Stimulated activated CD4-positive, alpha-beta T cell treated with anti-CD3 and anti-CD28 coated beads, Interleukin-4, amount 100 ng/mL, for 1 hour (primary cell): ENCODE data around the gene UNC5C.

Source experiments
- DNase-seq: peaks from one replicate; pipeline ENCODE4 v3.0.0-alpha.2; 2020

Gene UNC5C

GRCh38 chr4:95548738-95549245 lies at the start of gene UNC5C:
TSS of gene UNC5C (minus strand) at chr4:95548973.
- DNase-seq = no peak

DNA sequence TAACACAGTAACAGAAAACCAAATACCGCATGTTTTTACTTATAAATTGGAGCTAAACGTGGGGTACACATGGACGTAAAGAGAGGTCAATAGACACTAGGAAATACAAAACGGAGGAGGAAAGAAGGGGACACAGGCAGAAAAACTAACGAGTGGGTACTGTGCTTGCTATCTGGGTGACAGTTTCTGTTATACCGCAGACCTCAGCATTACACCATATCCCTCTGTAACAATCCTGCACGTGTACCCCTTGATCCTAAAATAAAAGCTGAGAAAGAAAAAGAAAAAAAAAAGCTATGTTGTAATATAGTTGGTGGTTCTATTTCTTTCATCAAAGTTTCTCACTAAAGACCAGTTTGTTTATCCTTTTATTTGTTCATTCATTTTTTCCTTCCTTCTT lies 47.9 kb upstream of the UNC5C start:
- DNase-seq = no peak

DNA sequence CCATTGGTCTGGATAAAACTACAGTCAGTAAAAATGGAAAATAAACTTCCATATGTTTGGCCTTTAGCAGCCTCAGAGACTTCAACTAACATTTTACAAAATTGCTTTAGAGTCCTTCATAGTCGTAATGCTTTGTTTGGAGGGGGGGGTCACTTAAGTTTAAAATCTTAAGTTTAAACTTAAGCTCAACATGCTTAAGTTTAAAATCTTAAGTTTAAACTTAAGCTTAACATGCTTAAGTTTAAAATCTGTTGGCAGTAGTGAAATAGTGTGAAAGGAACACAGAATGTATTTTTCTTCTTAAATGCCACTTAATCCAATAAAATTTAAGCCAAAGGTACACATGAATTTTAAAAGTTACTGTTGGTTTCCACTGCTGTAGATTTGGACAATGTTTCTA lies 45.9 kb upstream of the UNC5C start:
- DNase-seq = no peak

- DNase-seq = no peak
Measured at GRCh38 chr4:95594013-95594412, 45.2 kb upstream of the UNC5C start.

DNA sequence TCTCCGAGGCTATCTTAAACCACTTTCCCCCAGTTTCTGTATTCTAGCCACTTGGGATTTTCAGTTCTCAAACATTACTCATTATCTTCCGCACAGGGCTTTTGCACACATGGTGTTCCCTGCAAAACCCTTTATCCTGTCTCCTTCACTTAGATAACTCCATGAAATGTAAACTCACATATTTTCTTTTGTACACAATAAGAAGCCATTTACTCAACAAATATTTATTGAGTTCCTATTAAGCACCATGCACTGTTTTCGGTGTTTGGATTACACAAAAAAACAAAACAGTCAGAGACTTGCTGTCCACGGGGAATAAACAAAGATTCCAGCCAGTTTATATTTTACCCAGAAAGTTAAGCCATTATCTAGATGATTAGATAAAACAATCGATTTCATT lies 42.5 kb upstream of the UNC5C start:
- no peak for DNase-seq

- no peak for DNase-seq
Measured at GRCh38 chr4:95590615-95591014, 41.8 kb upstream of the UNC5C start.

- no peak for DNase-seq
Measured at GRCh38 chr4:95585016-95585695, 36.4 kb upstream of the UNC5C start.

DNA sequence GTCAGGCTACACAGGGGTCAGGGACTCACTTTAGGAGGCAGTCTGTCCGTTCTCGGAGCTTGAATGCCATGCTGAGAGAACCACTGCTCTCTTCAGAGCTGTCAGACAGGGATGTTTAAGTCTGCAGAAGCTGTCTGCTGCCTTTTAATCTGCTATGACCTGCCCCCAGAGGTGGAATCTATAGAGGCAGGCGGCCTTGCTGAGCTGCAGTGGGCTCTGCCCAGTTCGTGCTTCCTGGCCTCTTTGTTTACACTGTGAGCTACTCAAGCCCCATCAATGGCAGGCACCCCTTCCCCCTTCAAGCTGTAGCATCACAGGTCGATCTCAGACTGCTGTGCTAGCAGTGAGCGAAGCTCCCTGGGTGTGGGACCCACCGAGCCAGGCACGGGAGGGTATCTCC lies 31.5 kb upstream of the UNC5C start:
- no peak for DNase-seq

DNA sequence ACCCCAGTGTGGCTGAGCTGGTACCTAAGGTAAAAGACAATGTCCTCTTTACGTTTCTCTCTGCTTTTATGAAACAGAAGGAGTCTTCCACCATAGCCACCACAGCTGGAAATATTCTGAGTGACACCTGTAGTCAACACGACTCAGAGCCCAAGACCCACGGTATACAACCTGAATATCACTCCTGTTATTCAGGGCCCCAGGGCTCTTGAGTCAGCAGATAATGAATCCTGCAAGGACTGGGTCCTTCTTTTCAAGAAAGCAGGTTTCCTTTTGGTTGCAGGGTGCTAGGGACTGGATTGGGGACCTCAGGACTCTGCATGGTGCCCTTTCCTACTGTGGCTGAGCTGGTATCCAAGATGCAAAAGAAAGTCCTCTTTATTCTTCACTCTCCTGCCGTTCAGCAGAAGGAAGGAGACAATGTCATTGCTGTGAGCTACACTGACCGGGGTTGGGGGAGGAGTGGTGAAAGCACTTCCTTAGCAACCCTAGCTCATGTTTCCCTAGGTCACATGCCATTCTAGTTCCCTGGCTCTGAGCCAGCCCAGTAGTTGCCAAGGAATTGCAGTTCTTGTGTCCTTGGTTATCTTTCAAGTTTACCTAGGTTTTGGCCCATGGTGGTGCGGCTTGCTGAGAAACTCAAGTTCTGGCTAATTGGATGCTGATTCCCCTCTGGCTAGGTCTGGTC lies 23.7 kb upstream of the UNC5C start:
- DNase-seq = no peak

GRCh38 chr4:95571577-95571976 lies 22.8 kb upstream of the UNC5C start:
- no peak for DNase-seq

GRCh38 chr4:95563638-95564337 lies 15.0 kb upstream of the UNC5C start:
- DNase-seq = no peak

DNA sequence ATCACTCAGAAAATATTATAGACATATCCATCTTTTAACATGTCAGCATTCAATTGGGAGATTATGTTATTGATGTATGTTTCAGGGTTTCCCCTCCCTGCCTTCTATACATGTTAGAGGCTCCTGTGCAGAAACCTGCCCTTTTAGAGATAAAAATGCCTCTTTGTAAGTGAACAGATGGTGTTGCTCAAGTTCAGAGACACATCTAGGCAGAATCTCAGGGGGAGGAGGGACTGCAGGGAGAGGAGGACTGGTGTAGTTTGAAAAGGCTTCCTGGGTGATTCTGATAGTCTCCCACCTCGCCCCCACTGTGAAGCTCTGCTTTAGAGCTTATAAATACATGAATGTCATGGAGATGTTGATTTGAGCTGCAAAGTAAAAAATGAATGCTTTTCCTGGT lies 12.0 kb upstream of the UNC5C start:
- no peak for DNase-seq

DNA sequence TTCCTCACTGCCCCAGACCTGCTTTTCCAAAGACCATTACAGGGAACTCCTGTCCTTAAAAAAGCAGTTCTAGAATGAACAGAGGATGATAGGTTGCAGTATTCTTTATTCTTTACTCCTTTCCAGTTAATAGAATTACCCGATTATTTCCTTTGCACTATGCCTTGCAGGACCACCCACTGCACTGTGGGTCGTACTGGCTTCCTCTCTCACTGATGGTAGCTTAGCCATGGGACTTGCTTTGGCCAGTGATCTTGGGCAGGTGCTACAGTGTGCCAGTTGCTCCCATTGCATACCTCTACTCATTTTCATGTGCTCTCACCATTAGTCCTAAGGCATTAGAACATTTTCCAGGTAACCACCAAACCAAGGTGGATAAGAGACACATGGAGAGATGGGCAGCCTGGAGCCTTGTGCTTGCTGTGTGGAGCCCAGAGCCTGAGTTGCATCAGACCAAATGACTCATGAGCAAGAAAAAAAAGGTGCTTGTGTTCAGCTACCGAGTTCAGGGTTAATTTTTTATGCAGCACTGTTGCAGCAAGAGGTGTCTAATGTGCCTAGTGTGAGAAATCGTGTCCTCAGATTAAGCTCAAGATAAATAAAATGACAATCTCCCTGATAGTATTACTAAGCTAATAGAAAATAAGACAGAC lies 7.6 kb upstream of the UNC5C start:
- no peak for DNase-seq

- no peak for DNase-seq
Measured at GRCh38 chr4:95552942-95553550, 4.3 kb upstream of the UNC5C start.

DNA sequence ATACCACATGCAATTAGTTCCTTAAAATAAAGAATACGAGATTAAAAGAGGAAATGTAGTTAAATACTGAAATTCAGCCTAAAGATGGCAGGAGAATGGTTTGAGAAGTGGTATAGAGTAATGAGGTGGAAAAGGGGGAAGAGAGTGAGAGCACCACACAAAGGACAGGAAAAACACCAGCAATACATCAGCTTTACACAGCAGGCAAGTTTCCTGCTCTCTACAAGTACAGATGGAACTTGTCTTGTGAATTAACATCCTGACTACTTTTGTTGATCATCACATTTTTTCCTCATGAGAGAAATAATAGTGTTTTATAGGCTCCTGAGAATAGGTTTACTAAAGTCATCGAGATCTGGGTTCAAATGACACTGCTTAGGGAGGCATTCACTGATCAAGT lies 2.9 kb upstream of the UNC5C start:
- no peak for DNase-seq

GRCh38 chr4:95550115-95550987 lies 1.6 kb upstream of the UNC5C start:
- DNase-seq = no peak

- no peak for DNase-seq
Measured at GRCh38 chr4:95549246-95550114, 707 bp upstream of the UNC5C start.

DNA sequence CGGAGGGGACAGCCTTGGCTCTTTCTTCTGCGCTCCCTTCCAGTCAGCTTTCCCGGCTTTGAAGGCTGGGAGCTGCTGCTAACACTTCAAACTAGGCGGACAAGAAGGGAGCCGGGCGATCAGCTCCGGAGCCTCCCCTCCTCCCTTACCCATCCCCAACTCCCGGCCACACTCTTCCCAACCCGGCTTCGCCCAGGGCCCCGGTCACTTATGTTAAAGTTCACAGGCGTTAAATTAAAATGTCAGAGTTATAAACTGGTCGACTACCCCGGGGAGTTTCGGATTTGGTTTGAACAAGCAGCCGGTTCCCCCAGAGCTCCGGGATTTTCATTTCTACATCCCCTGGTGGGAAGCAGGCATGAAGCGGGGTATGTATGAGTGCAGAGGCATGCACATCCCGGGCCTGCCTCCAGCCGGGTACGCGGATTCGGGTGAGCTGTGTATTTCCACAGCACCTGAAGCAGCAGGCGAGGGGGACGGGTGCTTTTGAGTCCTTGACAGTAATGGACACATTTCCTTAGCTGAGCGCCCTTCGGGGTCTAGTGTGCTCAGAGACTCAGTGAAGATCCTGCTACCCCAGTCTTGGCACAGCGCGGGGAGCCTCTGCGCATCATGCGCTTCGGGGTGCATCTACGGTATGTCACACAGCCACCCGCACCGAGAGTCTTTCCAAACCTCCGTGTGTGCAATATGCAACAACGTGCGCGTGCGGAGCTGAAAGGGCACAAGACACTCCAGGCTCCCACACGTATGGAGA lies 880 bp downstream of the UNC5C start:
- no peak for DNase-seq

DNA sequence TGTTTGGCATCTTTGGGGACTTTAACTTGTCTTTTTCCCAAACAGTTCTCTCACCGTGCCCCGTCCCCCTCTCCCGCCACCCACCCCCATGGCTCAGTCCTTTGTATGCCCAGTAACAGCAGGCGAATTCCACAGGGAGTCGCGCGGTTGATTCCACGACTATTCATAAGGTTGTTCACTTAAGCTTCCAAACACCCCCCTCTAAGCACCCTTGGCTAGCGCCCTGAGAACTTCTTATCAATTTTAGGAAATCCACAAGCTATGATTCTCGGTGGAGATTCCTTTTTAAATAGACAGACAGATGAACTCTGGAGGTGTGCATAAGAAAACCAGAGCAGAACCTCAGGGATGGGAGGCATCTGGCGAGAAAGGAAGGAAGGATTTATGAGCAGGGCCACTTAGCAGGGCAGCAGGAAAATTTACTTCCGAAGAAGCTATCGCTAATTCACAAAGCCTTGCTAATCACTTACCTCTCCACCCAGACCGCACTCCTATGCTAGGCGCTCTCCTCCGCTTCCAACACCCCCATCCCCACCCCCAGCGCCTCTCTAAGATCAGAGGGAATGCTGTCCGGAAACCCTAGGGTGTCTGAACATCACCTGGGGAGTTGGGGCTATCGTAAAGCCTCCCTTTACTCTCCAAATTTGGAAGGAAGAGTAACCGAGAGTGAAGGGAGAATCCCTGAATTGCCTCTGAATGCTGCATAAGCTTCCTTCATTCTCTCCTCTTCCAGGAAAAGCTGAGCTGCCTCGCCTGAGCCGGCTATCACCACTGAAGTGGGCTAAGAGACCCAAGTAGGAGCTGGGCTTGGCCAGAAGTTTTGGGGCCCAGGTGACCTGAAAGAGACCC lies 1.7 kb downstream of the UNC5C start:
- DNase-seq = no peak
